ENCODE results near the gene STAT1.

Gene STAT1

DNA sequence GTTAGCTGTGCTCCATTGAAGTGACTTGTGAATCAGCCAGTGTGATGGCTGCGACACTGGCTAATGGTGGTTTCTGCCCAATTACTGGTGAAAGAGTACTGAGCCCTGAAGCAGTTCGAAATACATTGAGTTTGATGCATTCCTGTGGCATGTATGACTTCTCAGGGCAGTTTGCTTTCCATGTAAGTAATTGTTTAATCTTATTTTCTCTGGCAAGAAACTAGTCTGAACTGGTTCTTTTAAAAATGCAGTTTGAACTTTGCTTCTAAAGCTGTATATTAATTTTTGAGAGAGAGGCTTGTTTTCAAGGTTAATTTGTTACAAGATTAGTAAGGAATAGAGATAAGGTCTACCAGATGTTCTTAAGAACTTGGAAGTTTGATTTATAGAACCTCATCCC is 86.7 kb downstream of the STAT1 start:
- Histone ChIP-seq H4K20me1 (ENCODE audit: insufficient read depth, low read length) (no peaks in the 10 kb centered on the region; the same call in 1 of the 2 replicates), H3K36me3 (replicated peaks; ENCODE audit: low read depth, low read length) (peaks cover 58% of the 10 kb centered on the region), H3K9me3 (ENCODE audit: insufficient read depth, low read length) (no peaks in the 10 kb centered on the region), H2AFZ (ENCODE audit: low read depth, low read length) (no peak overlapping the region), H3K27ac (ENCODE audit: low read length) (no peak overlapping the region), H3K79me2 (ENCODE audit: low read length) (peaks cover 10% of the 10 kb centered on the region), H3K4me2 (ENCODE audit: low read length) (no peak overlapping the region), H3K4me3 (ENCODE audit: low read length) (no peak overlapping the region), H3K9ac (ENCODE audit: low read length) (no peak overlapping the region), H3K4me1 (ENCODE audit: low read length) (0 out of 2 replicates have a peak, but pooled peaks cover 3% of the 10 kb centered on the region), H3K27me3 (ENCODE audit: low read depth, low read length) (no peaks in the 10 kb centered on the region)
- no peak for TF ChIP-seq EZH2phosphoT487 (IDR thresholded peaks at IDR 0.05; ENCODE audit: low read depth)
- TF ChIP-seq, protein P1, sequence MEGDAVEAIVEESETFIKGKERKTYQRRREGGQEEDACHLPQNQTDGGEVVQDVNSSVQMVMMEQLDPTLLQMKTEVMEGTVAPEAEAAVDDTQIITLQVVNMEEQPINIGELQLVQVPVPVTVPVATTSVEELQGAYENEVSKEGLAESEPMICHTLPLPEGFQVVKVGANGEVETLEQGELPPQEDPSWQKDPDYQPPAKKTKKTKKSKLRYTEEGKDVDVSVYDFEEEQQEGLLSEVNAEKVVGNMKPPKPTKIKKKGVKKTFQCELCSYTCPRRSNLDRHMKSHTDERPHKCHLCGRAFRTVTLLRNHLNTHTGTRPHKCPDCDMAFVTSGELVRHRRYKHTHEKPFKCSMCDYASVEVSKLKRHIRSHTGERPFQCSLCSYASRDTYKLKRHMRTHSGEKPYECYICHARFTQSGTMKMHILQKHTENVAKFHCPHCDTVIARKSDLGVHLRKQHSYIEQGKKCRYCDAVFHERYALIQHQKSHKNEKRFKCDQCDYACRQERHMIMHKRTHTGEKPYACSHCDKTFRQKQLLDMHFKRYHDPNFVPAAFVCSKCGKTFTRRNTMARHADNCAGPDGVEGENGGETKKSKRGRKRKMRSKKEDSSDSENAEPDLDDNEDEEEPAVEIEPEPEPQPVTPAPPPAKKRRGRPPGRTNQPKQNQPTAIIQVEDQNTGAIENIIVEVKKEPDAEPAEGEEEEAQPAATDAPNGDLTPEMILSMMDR (IDR thresholded peaks at IDR 0.05; ENCODE audit: low read depth, low read length), result no peak

DNA sequence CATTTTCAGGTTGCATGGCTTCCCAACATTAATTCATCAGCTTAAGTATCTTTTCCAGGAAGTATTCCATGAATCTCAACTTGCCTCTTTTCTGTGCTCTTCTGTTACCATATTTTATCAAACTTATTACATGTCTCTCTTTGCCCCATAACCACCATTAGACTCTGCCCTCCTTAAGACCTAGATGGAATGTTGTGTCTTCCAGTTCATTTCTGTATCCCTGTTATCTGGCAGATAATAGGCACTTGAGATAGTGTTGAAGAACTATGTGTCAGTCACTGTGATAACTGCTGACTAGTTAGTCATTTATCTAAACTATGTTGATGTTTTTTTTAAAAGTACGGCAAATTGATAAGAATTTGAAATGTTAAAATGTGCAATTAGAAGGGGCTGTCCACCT is 91.6 kb downstream of the STAT1 start:
- TF ChIP-seq, protein P1 (IDR thresholded peaks at IDR 0.05; ENCODE audit: low read depth, low read length), result no peak
- no peak for TF ChIP-seq EZH2phosphoT487 (IDR thresholded peaks at IDR 0.05; ENCODE audit: low read depth)
- Histone ChIP-seq H4K20me1 (ENCODE audit: insufficient read depth, low read length) (no peaks in the 10 kb centered on the region; the same call in 1 of the 2 replicates), H3K4me2 (ENCODE audit: low read length) (no peak overlapping the region), H3K4me3 (ENCODE audit: low read length) (no peak overlapping the region), H3K27ac (ENCODE audit: low read length) (no peak overlapping the region), H3K36me3 (replicated peaks; ENCODE audit: low read depth, low read length) (peaks cover 78% of the 10 kb centered on the region), H2AFZ (ENCODE audit: low read depth, low read length) (no peak overlapping the region), H3K79me2 (ENCODE audit: low read length) (peaks cover 30% of the 10 kb centered on the region), H3K4me1 (ENCODE audit: low read length) (no peaks in the 10 kb centered on the region), H3K27me3 (ENCODE audit: low read depth, low read length) (no peaks in the 10 kb centered on the region), H3K9me3 (ENCODE audit: insufficient read depth, low read length) (no peaks in the 10 kb centered on the region), H3K9ac (ENCODE audit: low read length) (no peak overlapping the region)

DNA sequence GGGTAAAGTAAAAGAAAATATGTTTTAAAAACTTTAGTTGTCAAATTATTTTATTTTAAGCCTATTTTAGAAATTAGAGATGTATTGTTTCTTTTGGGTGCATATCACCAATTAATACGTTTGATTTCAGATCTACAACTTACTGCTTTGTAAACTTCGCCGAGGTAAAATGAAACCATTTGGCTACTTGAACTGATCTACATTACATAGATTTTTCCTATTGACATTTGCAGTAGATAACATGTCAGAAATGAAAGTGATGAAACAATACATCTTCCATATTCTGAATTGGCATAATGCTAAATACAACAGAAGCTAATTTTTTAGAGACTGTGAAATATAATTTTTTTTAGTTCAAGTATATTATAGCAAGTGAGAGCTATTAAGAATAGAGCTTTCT is 93.9 kb downstream of the STAT1 start:
- Histone ChIP-seq H3K4me2 (ENCODE audit: low read length) (no peak overlapping the region), H3K27me3 (ENCODE audit: low read depth, low read length) (no peaks in the 10 kb centered on the region), H3K9ac (ENCODE audit: low read length) (no peak overlapping the region), H3K9me3 (ENCODE audit: insufficient read depth, low read length) (no peaks in the 10 kb centered on the region), H3K4me3 (ENCODE audit: low read length) (no peak overlapping the region), H3K4me1 (ENCODE audit: low read length) (no peaks in the 10 kb centered on the region), H3K79me2 (ENCODE audit: low read length) (peaks cover 38% of the 10 kb centered on the region), H2AFZ (ENCODE audit: low read depth, low read length) (no peak overlapping the region), H3K36me3 (replicated peaks; ENCODE audit: low read depth, low read length) (peaks cover 83% of the 10 kb centered on the region), H3K27ac (ENCODE audit: low read length) (no peak overlapping the region), H4K20me1 (ENCODE audit: insufficient read depth, low read length) (no peaks in the 10 kb centered on the region; the same call in 1 of the 2 replicates)
- no peak for TF ChIP-seq EZH2phosphoT487 (IDR thresholded peaks at IDR 0.05; ENCODE audit: low read depth)
- TF ChIP-seq, protein P1 (IDR thresholded peaks at IDR 0.05; ENCODE audit: low read depth, low read length), result no peak
